Effector memory CD8-positive, alpha-beta T cell (primary cell): Measurements from ENCODE around the gene FCSK.

Source experiments
- ATAC-seq: fragments of 150-1000 bp; cut with Tn5 transposase; replicated peaks from 2 replicates; pipeline ENCODE4 v1.10.0; 2021; ENCODE audit warnings: mild to moderate bottlenecking, moderate library complexity
- DNase-seq, 3 experiments: peaks; one replicate each; pipeline ENCODE4 v3.0.0; 2021
- H3K27ac Mint-ChIP-seq, 2 donors: one replicate each; pipeline ENCODE4 v1.8.0; 2022; ENCODE audit warnings: mild to moderate bottlenecking in 2 of 2, mixed read lengths in 2 of 2, moderate library complexity in 2 of 2
- H3K27me3 Mint-ChIP-seq, 2 donors: one replicate each; pipeline ENCODE4 v1.8.0; 2022; ENCODE audit warnings: mixed read lengths in 2 of 2
- H3K36me3 Mint-ChIP-seq: one replicate; pipeline ENCODE4 v1.8.0; 2022; ENCODE audit warnings: mild to moderate bottlenecking, moderate library complexity, mixed read lengths; ENCODE audit not compliant: insufficient read depth
- H3K4me1 Mint-ChIP-seq, 2 donors: one replicate each; pipeline ENCODE4 v1.8.0; 2022; ENCODE audit warnings: low read depth in 2 of 2, mixed read lengths in 2 of 2
- H3K4me3 Mint-ChIP-seq, 2 donors: one replicate each; pipeline ENCODE4 v1.8.0; 2022; ENCODE audit warnings: mild to moderate bottlenecking in 2 of 2, mixed read lengths in 2 of 2, moderate library complexity in 2 of 2
- H3K9me3 Mint-ChIP-seq, 2 donors: one replicate each; pipeline ENCODE4 v1.8.0; 2022; ENCODE audit warnings: mixed read lengths in 2 of 2

FCSK gene

DNA sequence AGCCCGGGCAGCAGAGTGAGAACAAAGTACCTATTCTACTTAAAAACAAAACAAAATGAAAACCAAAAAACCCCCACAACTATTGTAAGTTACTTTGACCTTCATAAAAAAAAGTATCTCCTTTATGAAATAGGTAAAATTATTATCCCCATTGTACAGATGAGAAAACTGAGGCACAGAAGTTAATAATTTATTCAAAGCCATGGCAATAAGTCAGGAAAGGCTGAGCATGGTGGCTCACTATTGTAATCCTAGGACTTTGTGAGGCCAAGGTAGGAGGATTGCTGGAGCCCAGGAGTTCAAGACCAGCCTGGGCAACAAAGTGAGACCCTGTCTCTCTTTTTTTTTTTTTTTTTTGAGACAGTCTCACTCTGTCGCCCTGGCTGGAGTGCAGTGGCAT is 30.5 kb downstream of the FCSK start:
- no peaks in the 10 kb centered on the region for H3K9me3 Mint-ChIP-seq
- H3K27me3 Mint-ChIP-seq = no peaks in the 10 kb centered on the region
- ATAC-seq (no peak), DNase-seq (no peak)
- H3K27ac Mint-ChIP-seq = no peak overlapping the region
- H3K4me3 Mint-ChIP-seq = no peak overlapping the region
- H3K4me1 Mint-ChIP-seq = no peaks in the 10 kb centered on the region
- H3K36me3 Mint-ChIP-seq = peaks cover 33% of the 10 kb centered on the region

GRCh38 chr16:70490261-70490660 is 35.9 kb downstream of the FCSK start:
- Mint-ChIP-seq H3K4me3 (no peak overlapping the region), H3K4me1 (peaks cover 0 to 4% of the 10 kb centered on the region in 2 donors), H3K36me3 (peaks cover 58% of the 10 kb centered on the region), H3K27ac (no peak overlapping the region), H3K27me3 (no peaks in the 10 kb centered on the region), H3K9me3 (no peaks in the 10 kb centered on the region)
- ATAC-seq = no peak
- no peak for DNase-seq

DNA sequence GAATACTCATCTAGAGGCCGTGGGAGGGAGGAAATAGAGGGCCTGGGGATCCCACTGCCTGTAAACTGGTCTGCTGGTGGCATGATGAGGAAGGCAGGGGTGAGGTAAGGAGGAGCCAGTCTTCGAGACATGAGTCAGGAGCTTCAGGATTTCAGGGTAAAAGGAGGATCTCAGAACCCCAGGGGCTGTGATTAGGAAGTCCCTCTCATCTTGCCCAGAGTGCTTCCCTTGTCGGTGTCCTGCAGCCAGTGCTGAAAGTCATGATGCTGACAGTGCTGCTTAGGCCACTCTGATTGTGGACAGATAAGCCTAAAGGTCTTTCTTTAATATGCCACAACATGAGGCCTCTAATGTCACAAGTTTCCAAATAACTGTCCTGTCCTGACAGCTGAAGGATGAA is 39.4 kb downstream of the FCSK start:
- Mint-ChIP-seq H3K27me3 (no peaks in the 10 kb centered on the region), H3K4me3 (no peak overlapping the region), H3K27ac (peak overlapping the region; percentile 49), H3K4me1 (peaks cover 0 to 4% of the 10 kb centered on the region in 2 donors), H3K36me3 (peaks cover 67% of the 10 kb centered on the region), H3K9me3 (no peaks in the 10 kb centered on the region)
- no peak for ATAC-seq
- no peak for DNase-seq

- H3K27ac Mint-ChIP-seq = peak overlapping the region in 1 of 2 donors; percentile 49
- no peak overlapping the region for H3K4me3 Mint-ChIP-seq
- peaks cover 65% of the 10 kb centered on the region for H3K36me3 Mint-ChIP-seq
- peaks cover 0 to 4% of the 10 kb centered on the region in 2 donors for H3K4me1 Mint-ChIP-seq
- H3K9me3 Mint-ChIP-seq = no peaks in the 10 kb centered on the region
- no peak for DNase-seq
- H3K27me3 Mint-ChIP-seq = no peaks in the 10 kb centered on the region
- ATAC-seq = no peak
Measured at GRCh38 chr16:70494202-70494770, 39.9 kb downstream of the FCSK start.

DNA sequence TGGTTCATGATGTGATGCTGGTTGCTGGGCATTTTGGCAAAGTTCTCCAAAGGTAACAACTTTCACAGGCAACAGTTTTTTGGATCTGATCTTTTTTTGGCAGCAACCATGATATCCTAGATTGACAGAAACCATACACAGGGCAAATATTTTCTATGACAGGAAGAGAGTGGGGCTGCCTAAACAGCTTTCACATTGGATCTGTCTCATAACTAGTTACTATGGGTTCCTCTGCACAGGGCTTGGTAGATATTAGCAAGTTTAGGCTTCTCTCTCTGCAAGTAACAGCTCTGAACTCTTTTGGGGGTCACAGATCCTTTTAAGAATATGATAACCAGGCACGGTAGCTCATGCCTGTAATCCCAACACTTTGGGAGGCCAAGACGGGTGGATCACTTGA is 40.4 kb downstream of the FCSK start:
- H3K4me1 Mint-ChIP-seq = peaks cover 0 to 4% of the 10 kb centered on the region in 2 donors
- no peaks in the 10 kb centered on the region for H3K9me3 Mint-ChIP-seq
- H3K4me3 Mint-ChIP-seq = no peak overlapping the region
- H3K36me3 Mint-ChIP-seq = peaks cover 64% of the 10 kb centered on the region
- peak overlapping the region in 1 of 2 donors; percentile 49 for H3K27ac Mint-ChIP-seq
- H3K27me3 Mint-ChIP-seq = no peaks in the 10 kb centered on the region
- ATAC-seq = no peak
- no peak for DNase-seq

- DNase-seq = no peak
- Mint-ChIP-seq H3K27ac (no peak overlapping the region), H3K27me3 (no peaks in the 10 kb centered on the region), H3K4me3 (no peak overlapping the region), H3K9me3 (no peaks in the 10 kb centered on the region), H3K36me3 (peaks cover 67% of the 10 kb centered on the region), H3K4me1 (peaks cover 0 to 4% of the 10 kb centered on the region in 2 donors)
- no peak for ATAC-seq
Measured at GRCh38 chr16:70495425-70496182, 41.2 kb downstream of the FCSK start.

DNA sequence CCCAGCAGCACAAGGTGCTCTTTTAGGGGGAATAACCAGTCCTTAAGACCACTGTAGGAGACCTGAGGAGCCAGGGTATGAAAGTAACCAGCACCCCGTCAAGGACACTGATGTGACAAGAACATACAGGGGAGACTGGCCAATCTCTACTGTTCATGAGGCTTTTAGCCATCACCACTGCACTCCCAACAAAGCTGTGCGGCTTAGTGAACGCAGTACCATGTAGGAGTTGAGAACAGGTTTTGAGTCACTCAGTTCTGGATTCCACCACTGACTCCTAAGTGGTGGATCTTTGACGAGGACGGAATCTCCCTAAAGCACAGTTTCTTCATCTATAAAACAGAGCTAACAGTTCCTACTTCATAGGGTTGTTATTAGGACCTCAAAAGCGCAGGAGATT is 42.1 kb downstream of the FCSK start:
- H3K36me3 Mint-ChIP-seq = peaks cover 69% of the 10 kb centered on the region
- H3K4me1 Mint-ChIP-seq = peaks cover 0 to 4% of the 10 kb centered on the region in 2 donors
- no peak overlapping the region for H3K27ac Mint-ChIP-seq

DNA sequence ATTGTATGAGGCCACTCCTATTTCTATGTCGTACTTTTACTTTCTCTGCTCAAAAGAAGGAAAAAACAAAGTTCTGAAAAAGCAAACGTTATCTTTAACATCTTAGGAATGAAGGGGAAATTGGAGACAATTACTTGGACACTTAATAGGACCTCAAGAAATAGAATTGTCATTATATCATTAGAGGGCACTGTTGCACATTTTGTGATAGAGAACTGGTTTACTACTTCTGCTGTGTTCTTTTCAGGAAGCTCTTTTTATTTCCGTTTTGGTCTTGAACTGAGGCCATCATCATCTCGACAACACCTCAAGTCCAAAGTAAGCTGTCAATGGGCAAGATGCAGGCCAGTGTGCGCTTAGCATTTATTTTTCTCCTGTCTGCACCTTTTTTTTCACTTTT is 54.4 kb downstream of the FCSK start:
- ATAC-seq (peak; percentile 62), DNase-seq (no peak)
- Mint-ChIP-seq H3K9me3 (no peaks in the 10 kb centered on the region), H3K27me3 (no peaks in the 10 kb centered on the region), H3K27ac (peak overlapping the region; percentile 59 to 81), H3K36me3 (peaks cover 57% of the 10 kb centered on the region), H3K4me1 (peaks cover 6 to 12% of the 10 kb centered on the region in 2 donors), H3K4me3 (peak overlapping the region in 1 of 2 donors; percentile 27)

More for the DNA sequence above, 42.1 kb downstream of the FCSK start:
- H3K4me3 Mint-ChIP-seq = no peak overlapping the region
- DNase-seq = no peak
- no peaks in the 10 kb centered on the region for H3K9me3 Mint-ChIP-seq
- no peak for ATAC-seq
- H3K27me3 Mint-ChIP-seq = no peaks in the 10 kb centered on the region

DNA sequence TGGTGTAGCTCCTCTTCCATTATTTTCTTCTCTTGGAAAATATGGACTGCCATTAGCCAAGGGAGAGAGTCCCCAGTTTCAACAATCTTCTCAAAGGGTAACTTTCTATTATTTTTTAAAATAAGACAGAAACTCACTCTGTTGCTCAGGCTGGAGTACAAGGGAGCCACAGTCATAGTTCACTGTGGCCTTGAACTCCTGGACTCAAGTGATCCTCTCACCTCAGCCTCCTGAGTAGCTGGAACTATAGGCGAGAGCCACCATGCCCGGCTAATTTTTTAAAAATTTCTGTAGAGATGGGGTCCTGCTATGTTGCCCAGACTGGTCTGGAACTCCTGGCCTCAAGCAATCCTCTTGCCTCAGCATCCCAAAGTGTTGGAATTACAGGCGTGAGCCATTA is 55.8 kb downstream of the FCSK start:
- H3K36me3 Mint-ChIP-seq = peaks cover 71% of the 10 kb centered on the region
- DNase-seq = no peak
- no peak for ATAC-seq
- H3K4me1 Mint-ChIP-seq = peaks cover 6 to 12% of the 10 kb centered on the region in 2 donors
- no peaks in the 10 kb centered on the region for H3K27me3 Mint-ChIP-seq
- no peak overlapping the region for H3K4me3 Mint-ChIP-seq
- H3K9me3 Mint-ChIP-seq = no peaks in the 10 kb centered on the region
- H3K27ac Mint-ChIP-seq = no peak overlapping the region

- Mint-ChIP-seq H3K4me1 (peaks cover 6 to 12% of the 10 kb centered on the region in 2 donors), H3K36me3 (peaks cover 82% of the 10 kb centered on the region), H3K9me3 (no peaks in the 10 kb centered on the region), H3K27me3 (no peaks in the 10 kb centered on the region), H3K4me3 (no peak overlapping the region), H3K27ac (no peak overlapping the region)
- ATAC-seq (no peak), DNase-seq (no peak)
Measured at GRCh38 chr16:70511833-70512232, 57.4 kb downstream of the FCSK start.

DNA sequence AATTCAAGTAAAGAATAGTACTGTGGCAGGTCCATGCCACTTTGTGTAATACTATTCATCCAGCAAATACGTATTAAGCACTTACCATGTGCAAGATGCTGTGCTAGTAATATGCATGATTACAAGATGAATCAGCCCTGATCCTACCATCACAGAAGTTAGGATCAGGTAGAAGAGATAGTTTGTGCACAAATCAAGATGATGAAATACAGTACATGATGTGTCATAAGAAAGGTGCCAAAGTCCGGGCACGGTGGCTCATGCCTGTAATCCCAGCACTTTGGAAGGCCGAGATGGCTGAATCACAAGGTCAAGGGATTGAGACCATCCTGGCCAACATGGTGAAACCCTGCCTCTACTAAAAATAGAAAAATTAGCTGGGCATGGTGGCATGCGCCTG is 58.1 kb downstream of the FCSK start:
- Mint-ChIP-seq H3K36me3 (peaks cover 80% of the 10 kb centered on the region), H3K4me1 (peaks cover 6 to 12% of the 10 kb centered on the region in 2 donors), H3K27me3 (no peaks in the 10 kb centered on the region), H3K9me3 (no peaks in the 10 kb centered on the region), H3K27ac (no peak overlapping the region), H3K4me3 (no peak overlapping the region)
- no peak for ATAC-seq
- no peak for DNase-seq

DNA sequence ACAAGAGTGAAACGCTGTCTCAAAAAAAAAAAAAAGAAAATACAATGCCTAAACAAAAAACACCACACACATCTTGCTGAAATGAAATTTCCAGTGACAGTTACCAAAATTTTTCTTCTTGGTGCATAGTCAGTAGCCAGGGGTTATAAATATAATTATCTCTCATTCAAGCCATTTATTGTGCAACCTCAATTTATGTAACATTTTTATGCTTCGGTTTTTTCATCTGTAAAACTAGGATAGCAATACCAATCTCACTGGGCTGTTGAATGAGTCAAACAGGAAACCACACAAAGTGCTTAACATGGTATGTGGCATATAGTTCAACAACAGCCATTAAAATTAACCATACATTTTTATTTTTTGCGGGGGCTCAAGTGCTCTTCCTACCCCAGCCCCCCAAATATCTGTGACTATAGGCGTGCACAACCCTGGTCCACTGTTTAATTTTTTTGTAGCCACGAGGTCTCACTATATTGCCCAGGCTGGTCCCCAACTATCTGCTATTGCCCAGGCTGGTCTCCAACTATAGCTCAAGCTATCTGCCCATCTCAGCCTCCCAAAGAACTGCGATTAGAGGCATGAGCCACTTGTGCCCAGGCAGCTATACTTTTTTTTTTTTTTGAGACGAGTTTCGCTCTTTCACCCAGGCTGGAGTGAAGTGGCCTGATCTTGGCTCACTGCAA is 66.4 kb downstream of the FCSK start:
- H3K9me3 Mint-ChIP-seq = no peaks in the 10 kb centered on the region
- peaks cover 39 to 48% of the 10 kb centered on the region in 2 donors for H3K4me1 Mint-ChIP-seq
- peaks cover 69% of the 10 kb centered on the region for H3K36me3 Mint-ChIP-seq
- peak in 1 of 3 experiments; percentile 19 for DNase-seq
- H3K4me3 Mint-ChIP-seq = peak overlapping the region; percentile 95 to 99
- peak; percentile 55 for ATAC-seq
- peak overlapping the region; percentile 88 to 100 for H3K27ac Mint-ChIP-seq
- no peaks in the 10 kb centered on the region for H3K27me3 Mint-ChIP-seq

GRCh38 chr16:70522216-70523075 is 68.1 kb downstream of the FCSK start:
- DNase-seq = peak in 1 of 3 experiments; percentile 16
- Mint-ChIP-seq H3K36me3 (peaks cover 71% of the 10 kb centered on the region), H3K4me1 (peaks cover 52 to 60% of the 10 kb centered on the region in 2 donors), H3K27me3 (no peaks in the 10 kb centered on the region), H3K4me3 (peak overlapping the region; percentile 95 to 99), H3K27ac (peak overlapping the region; percentile 99 to 100), H3K9me3 (no peaks in the 10 kb centered on the region)
- ATAC-seq = no peak
